GM12891 (cell line): Measurements from ENCODE around the gene ERCC6L2.

ENCODE experiments used
- PAX5 ChIP-seq: IDR thresholded peaks from 2 replicates; pipeline ENCODE4 v1.6.1; 2011; ENCODE audit warnings: low read length, moderate library complexity, mild to moderate bottlenecking; ENCODE audit not compliant: insufficient read depth, severe bottlenecking
- POLR2A ChIP-seq: IDR thresholded peaks from 2 replicates; pipeline ENCODE4 v1.6.1; 2011; ENCODE audit warnings: low read depth, low read length, control low read depth
- POLR2AphosphoS5 ChIP-seq: IDR thresholded peaks from 2 replicates; pipeline ENCODE4 v1.6.1; 2011; ENCODE audit warnings: low read depth, low read length, control low read depth
- POU2F2 ChIP-seq: IDR thresholded peaks from 2 replicates; pipeline ENCODE4 v1.6.1; 2011; ENCODE audit warnings: low read depth, mild to moderate bottlenecking, control low read depth, low read length, moderate library complexity
- SPI1 ChIP-seq: IDR thresholded peaks from 2 replicates; pipeline ENCODE4 v1.6.1; 2011; ENCODE audit warnings: low read depth, low read length, control low read depth
- TAF1 ChIP-seq: IDR thresholded peaks from 2 replicates; pipeline ENCODE4 v1.6.1; 2011; ENCODE audit warnings: low read depth, low read length, control low read depth

DNA sequence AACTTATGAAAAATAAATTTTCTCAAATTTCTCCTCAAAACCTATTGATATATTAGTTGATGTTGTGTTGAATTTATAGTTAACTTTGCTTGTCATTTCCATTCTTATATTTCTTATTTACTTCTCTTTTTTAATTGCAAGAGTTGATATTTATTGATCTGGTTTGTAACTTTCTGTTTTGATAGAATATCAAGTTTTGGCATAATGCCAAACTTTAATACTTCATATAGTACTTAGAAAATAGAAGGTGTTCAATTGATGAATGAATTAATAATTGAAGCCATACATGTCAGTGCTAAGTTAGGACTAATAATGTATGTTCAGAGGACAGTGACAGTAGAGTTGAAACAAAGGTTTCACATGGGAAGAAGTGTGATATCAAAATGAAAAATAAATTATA, 27.9 kb downstream of the ERCC6L2 start:
- TF ChIP-seq POLR2A (no peak), POLR2AphosphoS5 (no peak), PAX5 (no peak), TAF1 (no peak), SPI1 (no peak), POU2F2 (no peak)
